ENCODE data around the gene RARB.

The RARB gene

DNA sequence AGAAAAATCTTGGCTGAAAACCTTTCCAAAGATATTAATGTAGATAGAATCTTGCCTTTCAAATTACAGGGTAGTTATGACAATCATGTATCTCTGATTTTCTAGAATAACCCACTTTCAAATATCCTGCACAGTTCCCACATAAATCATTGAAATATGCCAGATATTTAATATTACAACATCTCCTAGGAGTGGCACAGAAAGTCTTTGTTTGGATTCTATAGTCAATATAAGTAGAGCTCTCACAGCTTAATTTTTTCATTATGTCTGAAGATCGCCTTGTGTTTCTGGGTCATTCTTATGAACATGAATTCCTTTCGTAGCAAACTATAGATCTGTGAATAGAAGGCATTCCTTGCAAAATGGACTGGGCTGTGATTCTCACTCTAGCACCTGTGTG, 5.0 kb downstream of the RARB start:
- TF ChIP-seq, protein P1, sequence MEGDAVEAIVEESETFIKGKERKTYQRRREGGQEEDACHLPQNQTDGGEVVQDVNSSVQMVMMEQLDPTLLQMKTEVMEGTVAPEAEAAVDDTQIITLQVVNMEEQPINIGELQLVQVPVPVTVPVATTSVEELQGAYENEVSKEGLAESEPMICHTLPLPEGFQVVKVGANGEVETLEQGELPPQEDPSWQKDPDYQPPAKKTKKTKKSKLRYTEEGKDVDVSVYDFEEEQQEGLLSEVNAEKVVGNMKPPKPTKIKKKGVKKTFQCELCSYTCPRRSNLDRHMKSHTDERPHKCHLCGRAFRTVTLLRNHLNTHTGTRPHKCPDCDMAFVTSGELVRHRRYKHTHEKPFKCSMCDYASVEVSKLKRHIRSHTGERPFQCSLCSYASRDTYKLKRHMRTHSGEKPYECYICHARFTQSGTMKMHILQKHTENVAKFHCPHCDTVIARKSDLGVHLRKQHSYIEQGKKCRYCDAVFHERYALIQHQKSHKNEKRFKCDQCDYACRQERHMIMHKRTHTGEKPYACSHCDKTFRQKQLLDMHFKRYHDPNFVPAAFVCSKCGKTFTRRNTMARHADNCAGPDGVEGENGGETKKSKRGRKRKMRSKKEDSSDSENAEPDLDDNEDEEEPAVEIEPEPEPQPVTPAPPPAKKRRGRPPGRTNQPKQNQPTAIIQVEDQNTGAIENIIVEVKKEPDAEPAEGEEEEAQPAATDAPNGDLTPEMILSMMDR (IDR thresholded peaks at IDR 0.05), result no peak
- DNase-seq (ENCODE audit: low spot score), result no peak
- Histone ChIP-seq H3K27ac (peak overlapping the region; percentile 61 to 70), H3K4me3 (peak overlapping the region; percentile 45)

DNA sequence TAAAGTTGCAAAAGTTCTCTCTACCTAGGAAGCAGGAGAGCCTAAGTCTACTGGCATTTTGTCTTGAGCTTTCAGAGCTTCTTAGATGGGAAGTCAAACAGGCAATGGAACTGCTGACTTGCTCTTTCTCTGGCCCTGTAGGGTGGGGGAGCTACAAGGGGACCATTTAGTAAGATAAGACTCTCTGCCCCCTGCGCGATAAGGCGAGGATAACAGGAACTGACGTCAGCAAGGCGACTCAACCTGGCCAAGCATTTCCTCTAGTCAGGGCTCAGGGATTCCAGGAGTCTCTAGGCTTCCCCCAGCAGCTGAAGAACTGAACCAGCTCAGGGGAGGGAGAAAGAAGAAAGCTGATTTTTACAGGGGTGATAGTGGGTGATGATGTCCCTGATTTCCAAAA, 5.8 kb downstream of the RARB start:
- DNase-seq (ENCODE audit: low spot score), result no peak
- peak overlapping the region; percentile 61 to 70 for H3K27ac ChIP-seq
- TF ChIP-seq, protein P1 (IDR thresholded peaks at IDR 0.05), result no peak
- H3K4me3 ChIP-seq, result peak overlapping the region; percentile 45

DNA sequence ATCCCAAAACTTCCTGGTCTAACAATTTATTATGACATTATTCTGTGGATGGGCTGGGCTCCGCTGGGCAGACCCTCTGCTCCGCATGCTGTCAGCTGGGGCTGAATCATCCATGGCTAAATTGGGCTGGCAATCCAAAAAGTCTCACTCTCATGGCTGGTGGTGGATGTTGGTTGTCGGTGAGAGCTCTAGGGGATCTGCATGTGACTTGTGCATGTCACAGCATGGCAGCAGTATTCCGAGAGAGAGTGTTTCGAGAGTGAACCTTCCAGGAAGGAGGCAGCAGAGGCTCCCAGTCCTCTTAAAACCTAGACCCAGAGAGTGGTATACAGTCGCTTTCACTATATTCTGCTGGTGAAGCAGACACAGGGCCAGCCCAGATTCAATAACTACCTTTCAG, 9.9 kb downstream of the RARB start:
- no peak for DNase-seq (ENCODE audit: low spot score)
- Histone ChIP-seq H3K27ac (no peak overlapping the region), H3K4me3 (no peak overlapping the region)
- TF ChIP-seq, protein P1 (IDR thresholded peaks at IDR 0.05), result no peak

DNA sequence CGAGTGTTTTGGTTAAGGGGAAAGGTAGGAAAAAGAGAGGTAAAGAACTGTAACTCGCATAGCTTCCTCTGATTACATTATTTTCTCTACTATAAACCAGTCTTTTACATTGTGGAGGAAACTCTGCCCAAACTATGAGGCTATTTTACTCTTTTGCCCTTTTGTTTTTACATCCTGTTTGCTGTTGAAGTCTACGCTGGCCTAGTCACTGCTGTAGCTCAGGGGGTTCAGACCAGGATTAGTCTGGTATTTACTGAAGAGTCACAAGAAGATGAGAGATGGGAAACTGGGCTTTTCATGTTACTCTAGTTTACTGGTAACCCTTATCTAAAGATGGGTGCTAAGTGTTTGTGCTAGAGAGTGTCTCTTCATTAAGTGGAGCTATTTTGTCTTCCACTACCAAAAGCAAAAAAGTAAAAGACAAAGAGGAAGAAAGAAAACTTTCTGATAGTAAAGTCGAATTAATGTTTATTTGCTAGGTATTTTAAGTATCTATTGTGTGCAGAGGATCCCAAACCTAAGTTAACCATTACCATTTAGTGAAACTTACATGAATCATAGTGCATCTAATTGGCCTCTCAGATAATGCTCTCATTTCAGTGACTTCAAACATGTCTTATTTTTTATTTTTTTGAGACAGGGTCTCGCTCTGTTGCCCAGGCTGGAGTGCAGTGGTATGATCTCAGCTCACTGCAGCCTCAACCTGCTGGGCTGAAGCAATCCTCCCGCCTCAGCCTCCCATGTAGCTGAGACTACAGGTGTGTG, 10.9 kb downstream of the RARB start:
- H3K4me3 ChIP-seq, result no peak overlapping the region
- no peak for DNase-seq (ENCODE audit: low spot score)
- TF ChIP-seq, protein P1 (IDR thresholded peaks at IDR 0.05), result no peak
- H3K27ac ChIP-seq, result no peak overlapping the region

DNA sequence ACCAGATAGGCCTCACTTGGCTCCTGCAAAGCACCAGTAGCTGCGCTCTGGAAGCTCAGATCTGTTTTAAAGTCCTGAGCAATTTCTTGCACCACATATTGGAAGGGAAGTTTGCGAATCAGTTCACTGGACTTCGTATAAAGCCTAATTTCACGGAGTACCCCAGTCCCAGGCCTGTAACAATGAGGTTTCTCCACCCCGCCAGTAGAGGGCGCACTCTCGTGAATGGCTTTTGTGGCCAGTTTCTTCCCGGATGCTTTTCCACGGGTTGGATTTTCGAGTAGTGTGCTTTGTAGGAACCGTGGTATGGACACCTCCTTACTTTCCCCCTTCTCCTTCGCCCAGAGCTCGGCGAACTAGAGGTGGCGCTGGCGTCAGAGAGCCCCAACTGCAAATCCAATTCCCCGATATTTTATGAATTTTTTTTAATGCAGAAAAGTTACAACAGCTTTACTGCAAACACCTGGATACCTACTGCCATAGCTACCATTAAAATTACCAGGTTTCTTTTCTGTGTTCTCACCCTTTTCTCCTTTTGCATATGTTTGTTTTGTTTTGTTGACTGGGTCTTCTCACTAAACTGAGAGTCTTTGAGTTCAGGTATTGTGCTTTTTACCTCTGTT, 13.3 kb downstream of the RARB start:
- DNase-seq (ENCODE audit: low spot score), result no peak
- TF ChIP-seq, protein P1 (IDR thresholded peaks at IDR 0.05), result no peak
- Histone ChIP-seq H3K4me3 (no peak overlapping the region), H3K27ac (no peak overlapping the region)

DNA sequence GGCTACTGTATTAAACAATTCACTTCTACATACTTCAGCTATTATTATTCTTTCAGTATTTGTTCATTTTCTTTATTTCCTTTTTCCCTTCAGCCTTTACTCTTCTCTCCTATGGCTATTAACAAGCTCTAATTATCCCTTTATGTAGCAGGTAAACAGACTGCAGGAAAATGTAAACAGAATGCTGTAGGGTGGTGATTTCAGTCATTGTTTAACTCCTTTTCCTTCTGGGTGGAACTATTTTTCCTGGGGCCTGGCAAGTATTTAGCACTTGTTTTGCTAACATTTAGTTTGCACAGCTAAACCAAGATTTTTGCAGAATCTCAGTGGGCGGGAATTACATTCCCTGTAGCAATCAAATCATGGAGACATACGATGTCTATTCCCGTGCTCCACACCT, 14.4 kb downstream of the RARB start:
- DNase-seq (ENCODE audit: low spot score), result no peak
- Histone ChIP-seq H3K27ac (no peak overlapping the region), H3K4me3 (no peak overlapping the region)
- TF ChIP-seq, protein P1 (IDR thresholded peaks at IDR 0.05), result no peak

DNA sequence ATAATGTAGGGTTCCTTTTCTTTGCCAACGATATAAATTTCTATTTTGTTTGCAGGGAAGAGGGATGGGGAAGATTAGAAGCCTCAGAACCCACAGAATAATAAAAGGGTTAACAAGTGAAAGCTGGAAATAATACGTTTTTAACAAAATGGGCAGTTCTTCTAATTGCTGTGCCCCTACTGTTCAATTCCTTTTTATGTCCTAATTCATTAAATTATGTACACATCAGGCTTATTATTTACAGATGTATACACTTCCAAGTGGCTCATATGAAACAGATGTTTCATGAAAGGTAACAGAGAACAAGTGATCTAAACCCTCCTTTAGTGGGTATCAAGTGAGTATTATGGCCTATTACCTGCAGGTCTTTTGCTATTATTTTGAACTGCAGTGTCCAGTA, 16.2 kb downstream of the RARB start:
- Histone ChIP-seq H3K4me3 (no peak overlapping the region), H3K27ac (no peak overlapping the region)
- TF ChIP-seq, protein P1 (IDR thresholded peaks at IDR 0.05), result no peak
- no peak for DNase-seq (ENCODE audit: low spot score)

Measured in coronary artery (tissue), 2 donors.